Measurements from ENCODE around the gene GRK6.

The GRK6 gene

GRCh38 chr5:177425196-177425800 lies 1.2 kb upstream of the GRK6 start:
- peak overlapping the region; percentile 82 for H3K27ac ChIP-seq (ENCODE audit: insufficient read depth, low read length, poor library complexity, severe bottlenecking)
- no peaks in the 10 kb centered on the region for H3K27me3 ChIP-seq (replicated peaks; ENCODE audit: control insufficient read depth, insufficient read depth, low read length, poor library complexity, severe bottlenecking)
- H3K9me3 ChIP-seq (ENCODE audit: control insufficient read depth, low read length), result no peaks in the 10 kb centered on the region
- DNase-seq, result no peak
- peak overlapping the region; percentile 55 for H3K4me3 ChIP-seq (ENCODE audit: insufficient read depth, low read depth, low read length, poor library complexity, severe bottlenecking)
- H3K36me3 ChIP-seq (ENCODE audit: control insufficient read depth, insufficient read depth, low read length), result peaks cover 3% of the 10 kb centered on the region
- peaks cover 45% of the 10 kb centered on the region for H3K4me1 ChIP-seq (ENCODE audit: control insufficient read depth, insufficient read depth, low read length, poor library complexity, severe bottlenecking)

- Histone ChIP-seq H3K9me3 (ENCODE audit: control insufficient read depth, low read length) (no peaks in the 10 kb centered on the region), H3K36me3 (ENCODE audit: control insufficient read depth, insufficient read depth, low read length) (peaks cover 3% of the 10 kb centered on the region), H3K4me1 (ENCODE audit: control insufficient read depth, insufficient read depth, low read length, poor library complexity, severe bottlenecking) (peaks cover 52% of the 10 kb centered on the region), H3K4me3 (ENCODE audit: insufficient read depth, low read depth, low read length, poor library complexity, severe bottlenecking) (peak overlapping the region; percentile 55), H3K27ac (ENCODE audit: insufficient read depth, low read length, poor library complexity, severe bottlenecking) (peak overlapping the region; percentile 82), H3K27me3 (replicated peaks; ENCODE audit: control insufficient read depth, insufficient read depth, low read length, poor library complexity, severe bottlenecking) (no peaks in the 10 kb centered on the region)
- peak; percentile 99 to 100 (median 100) for DNase-seq
Observed at GRCh38 chr5:177425801-177426565, 493 bp upstream of the GRK6 start.

- no peaks in the 10 kb centered on the region for H3K27me3 ChIP-seq (replicated peaks; ENCODE audit: control insufficient read depth, insufficient read depth, low read length, poor library complexity, severe bottlenecking)
- peak overlapping the region; percentile 78 for H3K27ac ChIP-seq (ENCODE audit: insufficient read depth, low read length, poor library complexity, severe bottlenecking)
- peaks cover 65% of the 10 kb centered on the region for H3K4me1 ChIP-seq (ENCODE audit: control insufficient read depth, insufficient read depth, low read length, poor library complexity, severe bottlenecking)
- peak overlapping the region; percentile 62 for H3K4me3 ChIP-seq (ENCODE audit: insufficient read depth, low read depth, low read length, poor library complexity, severe bottlenecking)
- peaks cover 6% of the 10 kb centered on the region for H3K36me3 ChIP-seq (ENCODE audit: control insufficient read depth, insufficient read depth, low read length)
- DNase-seq, result no peak
- H3K9me3 ChIP-seq (ENCODE audit: control insufficient read depth, low read length), result no peaks in the 10 kb centered on the region
Observed at GRCh38 chr5:177427211-177427822, 841 bp downstream of the GRK6 start.

- no peak for DNase-seq
Observed at GRCh38 chr5:177427919-177428573, 1.6 kb downstream of the GRK6 start.

GRCh38 chr5:177428574-177429217 lies 2.2 kb downstream of the GRK6 start:
- H3K27ac ChIP-seq (ENCODE audit: insufficient read depth, low read length, poor library complexity, severe bottlenecking), result peak overlapping the region; percentile 78
- H3K27me3 ChIP-seq (replicated peaks; ENCODE audit: control insufficient read depth, insufficient read depth, low read length, poor library complexity, severe bottlenecking), result no peaks in the 10 kb centered on the region
- peaks cover 79% of the 10 kb centered on the region for H3K4me1 ChIP-seq (ENCODE audit: control insufficient read depth, insufficient read depth, low read length, poor library complexity, severe bottlenecking)
- no peak for DNase-seq
- peaks cover 19% of the 10 kb centered on the region for H3K36me3 ChIP-seq (ENCODE audit: control insufficient read depth, insufficient read depth, low read length)
- peak overlapping the region; percentile 62 for H3K4me3 ChIP-seq (ENCODE audit: insufficient read depth, low read depth, low read length, poor library complexity, severe bottlenecking)
- no peaks in the 10 kb centered on the region for H3K9me3 ChIP-seq (ENCODE audit: control insufficient read depth, low read length)

More at GRCh38 chr5:177427919-177428573, 1.6 kb downstream of the GRK6 start:
- H3K27me3 ChIP-seq (replicated peaks; ENCODE audit: control insufficient read depth, insufficient read depth, low read length, poor library complexity, severe bottlenecking), result no peaks in the 10 kb centered on the region
- peak overlapping the region; percentile 78 for H3K27ac ChIP-seq (ENCODE audit: insufficient read depth, low read length, poor library complexity, severe bottlenecking)
- peak overlapping the region; percentile 62 for H3K4me3 ChIP-seq (ENCODE audit: insufficient read depth, low read depth, low read length, poor library complexity, severe bottlenecking)
- peaks cover 73% of the 10 kb centered on the region for H3K4me1 ChIP-seq (ENCODE audit: control insufficient read depth, insufficient read depth, low read length, poor library complexity, severe bottlenecking)
- no peaks in the 10 kb centered on the region for H3K9me3 ChIP-seq (ENCODE audit: control insufficient read depth, low read length)
- H3K36me3 ChIP-seq (ENCODE audit: control insufficient read depth, insufficient read depth, low read length), result peaks cover 13% of the 10 kb centered on the region

- H3K27me3 ChIP-seq (replicated peaks; ENCODE audit: control insufficient read depth, insufficient read depth, low read length, poor library complexity, severe bottlenecking), result no peaks in the 10 kb centered on the region
- H3K9me3 ChIP-seq (ENCODE audit: control insufficient read depth, low read length), result no peaks in the 10 kb centered on the region
- H3K4me1 ChIP-seq (ENCODE audit: control insufficient read depth, insufficient read depth, low read length, poor library complexity, severe bottlenecking), result peaks cover 87% of the 10 kb centered on the region
- H3K4me3 ChIP-seq (ENCODE audit: insufficient read depth, low read depth, low read length, poor library complexity, severe bottlenecking), result peak overlapping the region; percentile 62
- peaks cover 27% of the 10 kb centered on the region for H3K36me3 ChIP-seq (ENCODE audit: control insufficient read depth, insufficient read depth, low read length)
- DNase-seq, result peak; percentile 75 to 82 (median 76)
- H3K27ac ChIP-seq (ENCODE audit: insufficient read depth, low read length, poor library complexity, severe bottlenecking), result peak overlapping the region; percentile 78
Observed at GRCh38 chr5:177429248-177430040, 3.0 kb downstream of the GRK6 start.

- Histone ChIP-seq H3K27ac (ENCODE audit: insufficient read depth, low read length, poor library complexity, severe bottlenecking) (peak overlapping the region; percentile 78), H3K36me3 (ENCODE audit: control insufficient read depth, insufficient read depth, low read length) (peaks cover 35% of the 10 kb centered on the region), H3K4me3 (ENCODE audit: insufficient read depth, low read depth, low read length, poor library complexity, severe bottlenecking) (peak overlapping the region; percentile 26)
Observed at GRCh38 chr5:177430140-177430951, 3.9 kb downstream of the GRK6 start.

GRCh38 chr5:177430972-177431316 lies 4.5 kb downstream of the GRK6 start:
- no peak for DNase-seq
- H3K27me3 ChIP-seq (replicated peaks; ENCODE audit: control insufficient read depth, insufficient read depth, low read length, poor library complexity, severe bottlenecking), result no peaks in the 10 kb centered on the region
- peaks cover 92% of the 10 kb centered on the region for H3K4me1 ChIP-seq (ENCODE audit: control insufficient read depth, insufficient read depth, low read length, poor library complexity, severe bottlenecking)
- peak overlapping the region; percentile 26 for H3K4me3 ChIP-seq (ENCODE audit: insufficient read depth, low read depth, low read length, poor library complexity, severe bottlenecking)
- no peaks in the 10 kb centered on the region for H3K9me3 ChIP-seq (ENCODE audit: control insufficient read depth, low read length)
- peaks cover 41% of the 10 kb centered on the region for H3K36me3 ChIP-seq (ENCODE audit: control insufficient read depth, insufficient read depth, low read length)
- peak overlapping the region; percentile 78 for H3K27ac ChIP-seq (ENCODE audit: insufficient read depth, low read length, poor library complexity, severe bottlenecking)

More at GRCh38 chr5:177430140-177430951, 3.9 kb downstream of the GRK6 start:
- Histone ChIP-seq H3K9me3 (ENCODE audit: control insufficient read depth, low read length) (no peaks in the 10 kb centered on the region), H3K4me1 (ENCODE audit: control insufficient read depth, insufficient read depth, low read length, poor library complexity, severe bottlenecking) (peaks cover 90% of the 10 kb centered on the region), H3K27me3 (replicated peaks; ENCODE audit: control insufficient read depth, insufficient read depth, low read length, poor library complexity, severe bottlenecking) (no peaks in the 10 kb centered on the region)
- DNase-seq, result no peak

All from effector memory CD4-positive, alpha-beta T cell (primary cell).